Tibial nerve (tissue), 3 donors: ENCODE data around the gene MISP.

Experiments
- CTCF ChIP-seq, 5 experiments: fragments of 200-600 bp in 3 of 5; fragments of 450-650 bp in 2 of 5; sonication (generic) in 3 of 5; IDR thresholded peaks; one replicate each; pipeline ENCODE4 v1.5.1; 2016 to 2019; ENCODE audit warnings: antibody characterized with exemption in 5 of 5, mild to moderate bottlenecking in 3 of 5, moderate library complexity in 2 of 5
- POLR2A ChIP-seq, 2 donors: fragments of 450-650 bp; IDR thresholded peaks; one replicate each; pipeline ENCODE4 v1.6.1; 2017; ENCODE audit warnings: antibody characterized with exemption in 2 of 2, mild to moderate bottlenecking in 2 of 2, moderate library complexity in 2 of 2

DNA sequence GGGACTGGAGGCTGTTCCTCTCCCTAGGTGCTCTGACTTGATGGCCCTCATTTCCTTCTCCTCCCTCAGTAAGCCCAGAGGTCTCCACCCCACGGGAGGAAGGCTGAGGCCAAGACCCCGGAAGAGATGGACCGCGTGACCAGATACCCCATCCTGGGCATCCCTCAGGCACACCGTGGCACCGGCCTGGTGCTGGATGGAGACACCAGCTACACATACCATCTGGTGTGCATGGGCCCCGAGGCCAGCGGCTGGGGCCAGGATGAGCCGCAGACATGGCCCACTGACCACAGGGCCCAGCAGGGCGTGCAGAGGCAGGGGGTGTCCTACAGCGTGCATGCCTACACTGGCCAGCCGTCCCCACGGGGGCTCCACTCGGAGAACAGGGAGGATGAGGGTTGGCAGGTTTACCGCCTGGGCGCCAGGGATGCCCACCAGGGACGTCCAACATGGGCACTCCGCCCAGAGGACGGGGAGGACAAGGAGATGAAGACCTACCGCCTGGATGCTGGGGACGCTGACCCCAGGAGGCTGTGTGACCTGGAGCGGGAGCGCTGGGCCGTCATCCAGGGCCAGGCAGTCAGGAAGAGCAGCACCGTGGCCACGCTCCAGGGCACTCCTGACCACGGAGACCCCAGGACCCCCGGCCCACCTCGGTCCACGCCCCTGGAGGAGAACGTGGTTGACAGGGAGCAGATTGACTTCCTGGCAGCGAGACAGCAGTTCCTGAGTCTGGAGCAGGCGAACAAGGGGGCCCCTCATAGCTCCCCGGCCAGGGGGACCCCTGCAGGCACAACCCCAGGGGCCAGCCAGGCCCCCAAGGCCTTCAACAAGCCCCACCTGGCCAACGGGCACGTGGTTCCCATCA lies 6.1 kb downstream of the MISP start:
- TF ChIP-seq CTCF (IDR thresholded peaks at IDR 0.05) (no peak), POLR2A (IDR thresholded peaks at IDR 0.05) (no peak)
